CD4-positive, alpha-beta T cell (primary cell): ENCODE results near the gene CATSPERZ. TPM values are rescaled to one million over a fixed set of nuclear protein-coding genes. Genes with fewer than 3 reads are reported as not detected.
A peak's percentile ranks its signal among the peaks of the same experiment; 100 is the strongest.

Source experiments
- ATAC-seq: fragments of 200-7000 bp; cut with Tn5 transposase; one replicate; pipeline ENCODE4 v1.10.0; 2022; ENCODE audit warnings: mild to moderate bottlenecking; ENCODE audit not compliant: poor library complexity
- CTCF ChIA-PET: fragments of 350-600 bp; sonication (Branson Sonifier 250); formaldehyde crosslinking; loops from one replicate; lab custom pipeline; 2021; ENCODE audit warnings: antibody characterized with exemption, inconsistent platforms; lab: Charles Lee
- POLR2A ChIA-PET: fragments of 350-600 bp; sonication (Branson Sonifier 250); formaldehyde crosslinking; loops from one replicate; lab custom pipeline; 2021; ENCODE audit warnings: antibody characterized with exemption, inconsistent platforms; lab: Charles Lee
- DNase-seq, 14 experiments: peaks; one replicate each; pipeline ENCODE4 v3.0.0-alpha.2; 2013 to 2020; ENCODE audit warnings: mixed read lengths in 2 of 14
- H3K27ac ChIP-seq, 2 donors: one replicate each; pipeline versions ENCODE4 v1.5.1 to v1.7.0; 2013; ENCODE audit warnings: low read length in 2 of 2, low read depth in 1 of 2, mild to moderate bottlenecking in 1 of 2
- H3K27me3 ChIP-seq, 2 experiments: 1 replicate in 1 of 2; 2 replicates in 1 of 2; pipeline versions ENCODE4 v1.6.1 to v1.7.0; 2013; ENCODE audit warnings: low read length in 2 of 2, control low read depth in 1 of 2, mild to moderate bottlenecking in 1 of 2, moderate library complexity in 1 of 2; ENCODE audit not compliant: insufficient read depth in 2 of 2, control insufficient read depth in 1 of 2
- H3K36me3 ChIP-seq: one replicate; pipeline ENCODE4 v1.6.1; 2013; ENCODE audit warnings: low read length, control low read depth; ENCODE audit not compliant: insufficient read depth
- H3K4me1 ChIP-seq: one replicate; pipeline ENCODE4 v1.6.1; 2013; ENCODE audit warnings: low read length, control low read depth; ENCODE audit not compliant: insufficient read depth
- H3K4me3 ChIP-seq: one replicate; pipeline ENCODE4 v1.5.1; 2013; ENCODE audit warnings: mild to moderate bottlenecking, low read length, moderate library complexity
- H3K9me3 ChIP-seq, 2 experiments: 1 replicate in 1 of 2; 2 replicates in 1 of 2; pipeline versions ENCODE4 v1.6.1 to v1.7.0; 2013; ENCODE audit warnings: low read length in 2 of 2, mild to moderate bottlenecking in 2 of 2, control low read depth in 1 of 2, moderate library complexity in 1 of 2; ENCODE audit not compliant: control insufficient read depth in 1 of 2, insufficient read depth in 1 of 2
- H3K27ac Mint-ChIP-seq: one replicate; pipeline ENCODE4 v1.8.0; 2020; ENCODE audit warnings: mixed read lengths
- H3K27me3 Mint-ChIP-seq: one replicate; pipeline ENCODE4 v1.8.0; 2021; ENCODE audit warnings: mixed read lengths
- H3K36me3 Mint-ChIP-seq: one replicate; pipeline ENCODE4 v1.8.0; 2021; ENCODE audit warnings: low read depth, mixed read lengths
- H3K4me1 Mint-ChIP-seq: one replicate; pipeline ENCODE4 v1.8.0; 2021; ENCODE audit warnings: low read depth, mixed read lengths
- H3K4me3 Mint-ChIP-seq: one replicate; pipeline ENCODE4 v1.8.0; 2020; ENCODE audit warnings: mild to moderate bottlenecking, mixed read lengths
- H3K9me3 Mint-ChIP-seq: one replicate; pipeline ENCODE4 v1.8.0; 2020; ENCODE audit warnings: mixed read lengths
- CTCF ChIP-seq: fragments of 200-600 bp; IDR thresholded peaks from one replicate; pipeline ENCODE4 v1.8.0; 2022; ENCODE audit warnings: antibody characterized with exemption, mild to moderate bottlenecking
- intact Hi-C, 2 experiments: fragments of 100-400 bp; cut with DNase I in 1 of 2; cut with micrococcal nuclease in 1 of 2; formaldehyde crosslinking; loops; one replicate each; pipeline versions ENCODE4 v1.15.1 to v1.9.0; 2023 to 2025; cut with DNase I, micrococcal nuclease
- total RNA-seq, 174 experiments: library from RNA in 2 of 174; stranded (reverse) in 2 of 174; gene quantifications; one replicate each; pipeline ENCODE4 v1.2.3 and lab custom pipeline; 2021 to 2026

CATSPERZ gene
- total RNA-seq, 2 experiments from 2014 or later, result not detected

GRCh38 chr11:64318766-64319761 is 18.9 kb downstream of the CATSPERZ start:
- Mint-ChIP-seq H3K27me3 (no peaks in the 10 kb centered on the region), H3K4me3 (peak overlapping the region; percentile 92), H3K4me1 (peaks cover 38% of the 10 kb centered on the region), H3K27ac (peak overlapping the region; percentile 98), H3K36me3 (peaks cover 48% of the 10 kb centered on the region), H3K9me3 (no peaks in the 10 kb centered on the region)
- intact Hi-C loops, result loop anchor here (1.0 to 5.0 kb wide), 3 partner anchors 19 to 40 kb away; partner anchors contain the start of gene RPS6KA4 (in 2 of the 2)
- DNase-seq (peak in 1 of 14 experiments; percentile 32), ATAC-seq (no peak)
- H3K4me1 ChIP-seq, result peaks cover 33% of the 10 kb centered on the region
- CTCF ChIA-PET, result interaction anchor here (1.5 to 3.0 kb wide), 8 partner anchors 13 to 114 kb away, joined by 3 to 39 read pairs (median 14); partner anchors contain the start of genes BAD, CCDC88B and ESRRA
- peak overlapping the region; percentile 64 to 85 for H3K27ac ChIP-seq
- peak overlapping the region; percentile 96 for H3K4me3 ChIP-seq
- TF ChIP-seq CTCF, result no peak
- no peaks in the 10 kb centered on the region for H3K27me3 ChIP-seq
- no peaks in the 10 kb centered on the region for H3K9me3 ChIP-seq
- peaks cover 38% of the 10 kb centered on the region for H3K36me3 ChIP-seq
- POLR2A ChIA-PET, result interaction anchor here (1.3 to 4.0 kb wide), 10 partner anchors 15 to 1479 kb away, joined by 6 to 105 read pairs (median 36); partner anchors contain the start of genes CATSPERZ, CCDC88B, ESRRA and FERMT3

GRCh38 chr11:64320556-64320955 is 20.4 kb downstream of the CATSPERZ start:
- intact Hi-C loops, result no loop called here

GRCh38 chr11:64321026-64321425 is 20.9 kb downstream of the CATSPERZ start:
- intact Hi-C loops, result no loop called here
- H3K4me3 ChIP-seq, result no peak overlapping the region
- no peaks in the 10 kb centered on the region for H3K9me3 ChIP-seq
- H3K27ac Mint-ChIP-seq, result peak overlapping the region; percentile 98
- H3K36me3 ChIP-seq, result peaks cover 21% of the 10 kb centered on the region
- DNase-seq (no peak), ATAC-seq (no peak)
- POLR2A ChIA-PET, result no interaction called here
- peaks cover 32% of the 10 kb centered on the region for H3K4me1 ChIP-seq
- no peaks in the 10 kb centered on the region for H3K27me3 ChIP-seq
- no peaks in the 10 kb centered on the region for H3K9me3 Mint-ChIP-seq
- no peaks in the 10 kb centered on the region for H3K27me3 Mint-ChIP-seq
- H3K4me1 Mint-ChIP-seq, result peaks cover 38% of the 10 kb centered on the region
- H3K36me3 Mint-ChIP-seq, result peaks cover 48% of the 10 kb centered on the region
- TF ChIP-seq CTCF, result no peak
- H3K27ac ChIP-seq, result no peak overlapping the region
- H3K4me3 Mint-ChIP-seq, result peak overlapping the region; percentile 62
- CTCF ChIA-PET, result no interaction called here

More at GRCh38 chr11:64320556-64320955, 20.4 kb downstream of the CATSPERZ start:
- peak in 1 of 14 experiments; percentile 14 for DNase-seq
- no peaks in the 10 kb centered on the region for H3K9me3 ChIP-seq
- Mint-ChIP-seq H3K9me3 (no peaks in the 10 kb centered on the region), H3K4me1 (peaks cover 38% of the 10 kb centered on the region), H3K4me3 (peak overlapping the region; percentile 62), H3K27me3 (no peaks in the 10 kb centered on the region), H3K27ac (peak overlapping the region; percentile 98), H3K36me3 (peaks cover 48% of the 10 kb centered on the region)
- no peak for TF ChIP-seq CTCF
- no peaks in the 10 kb centered on the region for H3K27me3 ChIP-seq
- H3K36me3 ChIP-seq, result peaks cover 23% of the 10 kb centered on the region
- ChIA-PET CTCF (no interaction called here), POLR2A (no interaction called here)
- peaks cover 33% of the 10 kb centered on the region for H3K4me1 ChIP-seq
- no peak for ATAC-seq
- no peak overlapping the region for H3K27ac ChIP-seq
- H3K4me3 ChIP-seq, result no peak overlapping the region
